Stomach (tissue), 4 donors: ENCODE measurements around the gene NAB2.

Experiments
- CTCF ChIP-seq, 7 experiments: fragments of 450-650 bp in 4 of 7; fragments of 200-600 bp in 3 of 7; sonication (generic) in 3 of 7; IDR thresholded peaks; one replicate each; pipeline ENCODE4 v1.5.1; 2016 to 2019; ENCODE audit warnings: antibody characterized with exemption in 7 of 7, control low read depth in 2 of 7, mild to moderate bottlenecking in 1 of 7
- EP300 ChIP-seq: sonication (generic); formaldehyde crosslinking; IDR thresholded peaks from one replicate; pipeline ENCODE4 v1.6.1; 2017; ENCODE audit warnings: antibody characterized with exemption
- POLR2A ChIP-seq, 4 donors: fragments of 450-650 bp; IDR thresholded peaks; one replicate each; pipeline ENCODE4 v1.6.1; 2016; ENCODE audit warnings: antibody characterized with exemption in 4 of 4, control low read depth in 2 of 4, mild to moderate bottlenecking in 1 of 4, moderate library complexity in 1 of 4
- POLR2AphosphoS5 ChIP-seq, 3 donors: sonication (generic); formaldehyde crosslinking; IDR thresholded peaks; one replicate each; pipeline ENCODE4 v1.6.1; 2016; ENCODE audit warnings: antibody characterized with exemption in 3 of 3

- TF ChIP-seq EP300 (no peak), CTCF (IDR thresholded peaks at IDR 0.05) (no peak), POLR2AphosphoS5 (IDR thresholded peaks at IDR 0.05) (no peak), POLR2A (IDR thresholded peaks at IDR 0.05) (no peak)
These were observed 45.0 kb downstream of the NAB2 start for GRCh38 chr12:57133916-57134315.
